Endothelial cell of umbilical vein (primary cell): Measurements from ENCODE around the gene STXBP5. TPM values are rescaled to one million over a fixed set of nuclear protein-coding genes. Genes with fewer than 3 reads are reported as not detected.

Experiments
- BruUV-seq: library from RNA; stranded (reverse); fragments of 400-500 nt; replicated peaks from 2 replicates; lab custom pipeline; 2021; lab: Mats Ljungman, UMichigan
- CTCF ChIA-PET: fragments of 300-600, 350-600 bp; sonication (Branson Sonifier 250); formaldehyde crosslinking; loops from one replicate; lab custom pipeline; 2021; ENCODE audit warnings: antibody characterized with exemption, inconsistent platforms; lab: Charles Lee
- POLR2A ChIA-PET: fragments of 300-600, 350-600 bp; sonication (Branson Sonifier 250); formaldehyde crosslinking; loops from one replicate; lab custom pipeline; 2021; ENCODE audit warnings: antibody characterized with exemption, inconsistent platforms; lab: Charles Lee
- DNase-seq: peaks from one replicate; pipeline ENCODE4 v3.0.0-alpha.2; 2011; ENCODE audit warnings: low read depth, low spot score
- FAIRE-seq: peaks from 2 replicates; lab custom pipeline; 2011; peaks lifted over from hg19 to GRCh38; lab: Jason Lieb, UNC
- H2AFZ ChIP-seq: 2 replicates; pipeline ENCODE4 v1.6.0; 2012; ENCODE audit warnings: low read depth, low read length, control low read depth, inconsistent platforms
- H3K27ac ChIP-seq: 2 replicates; pipeline ENCODE4 v1.5.1; 2011; ENCODE audit warnings: low read depth, mild to moderate bottlenecking, control low read depth, low read length, moderate library complexity; ENCODE audit not compliant: insufficient read depth
- H3K27me3 ChIP-seq, 2 experiments: 2 replicates each; pipeline versions ENCODE4 v1.6.0 to v1.6.1; 2011; ENCODE audit warnings: low read length in 2 of 2, mixed read lengths in 1 of 2; ENCODE audit not compliant: control insufficient read depth in 2 of 2, insufficient read depth in 2 of 2
- H3K36me3 ChIP-seq, 2 experiments: 2 replicates in 1 of 2; 3 replicates in 1 of 2; pipeline ENCODE4 v1.5.1; 2011; ENCODE audit warnings: low read length in 2 of 2, mild to moderate bottlenecking in 1 of 2, moderate library complexity in 1 of 2; ENCODE audit not compliant: control insufficient read depth in 2 of 2, insufficient read depth in 2 of 2; ENCODE audit errors: extremely low read depth in 1 of 2
- H3K4me1 ChIP-seq: 3 replicates; pipeline ENCODE4 v1.5.1; 2011; ENCODE audit warnings: mild to moderate bottlenecking, low read length; ENCODE audit not compliant: control insufficient read depth, insufficient read depth; ENCODE audit errors: extremely low read depth
- H3K4me2 ChIP-seq: 2 replicates; pipeline ENCODE4 v1.6.1; 2011; ENCODE audit warnings: low read length, control low read depth, mixed read lengths; ENCODE audit not compliant: insufficient read depth
- H3K4me3 ChIP-seq, 3 experiments: fragments of 200-600 bp in 1 of 3; sonication (generic), shearing (Covaris generic) in 1 of 3; replicated peaks in 1 of 3; 2 replicates each; pipeline ENCODE4 v1.5.1; 2011 to 2016; ENCODE audit warnings: control low read depth in 3 of 3, low read length in 3 of 3, mild to moderate bottlenecking in 2 of 3, inconsistent platforms in 1 of 3, low read depth in 1 of 3, moderate library complexity in 1 of 3; ENCODE audit not compliant: insufficient read depth in 1 of 3
- H3K79me2 ChIP-seq: 2 replicates; pipeline ENCODE4 v1.6.0; 2012; ENCODE audit warnings: low read length, inconsistent platforms; ENCODE audit not compliant: control insufficient read depth, insufficient read depth
- H3K9ac ChIP-seq: replicated peaks from 2 replicates; pipeline ENCODE3; 2011; ENCODE audit warnings: low read length, control low read depth; ENCODE audit not compliant: insufficient read depth; ENCODE audit errors: extremely low read depth
- H3K9me1 ChIP-seq: replicated peaks from 3 replicates; pipeline ENCODE4 v1.6.0; 2011; ENCODE audit warnings: mild to moderate bottlenecking, low read length; ENCODE audit not compliant: control insufficient read depth, insufficient read depth; ENCODE audit errors: extremely low read depth
- H3K9me3 ChIP-seq: replicated peaks from 2 replicates; pipeline ENCODE4 v1.5.1; 2012; ENCODE audit warnings: low read length, inconsistent platforms; ENCODE audit not compliant: control insufficient read depth, insufficient read depth
- H4K20me1 ChIP-seq: replicated peaks from 2 replicates; pipeline ENCODE3; 2011; ENCODE audit warnings: mild to moderate bottlenecking, low read length; ENCODE audit not compliant: control insufficient read depth, insufficient read depth; ENCODE audit errors: extremely low read depth
- EZH2 ChIP-seq: IDR thresholded peaks from 2 replicates; pipeline ENCODE4 v1.6.1; 2012; ENCODE audit warnings: borderline replicate concordance, low read depth, mild to moderate bottlenecking, moderate library complexity, low read length, inconsistent platforms; ENCODE audit not compliant: severe bottlenecking
- FOS ChIP-seq: IDR thresholded peaks from 2 replicates; pipeline ENCODE4 v1.6.1; 2011; ENCODE audit warnings: mild to moderate bottlenecking, low read length, moderate library complexity, borderline replicate concordance; ENCODE audit not compliant: insufficient read depth
- GATA2 ChIP-seq: IDR thresholded peaks from 2 replicates; pipeline ENCODE4 v1.7.0; 2011; ENCODE audit warnings: low read depth, mild to moderate bottlenecking, moderate library complexity, mixed read lengths, low read length; ENCODE audit not compliant: insufficient read length, insufficient read depth
- MYC ChIP-seq: IDR thresholded peaks from one replicate; pipeline ENCODE4 v1.6.1; 2011; ENCODE audit warnings: mild to moderate bottlenecking, low read depth, low read length
- POLR2A ChIP-seq: IDR thresholded peaks from 2 replicates; pipeline ENCODE4 v1.6.1; 2012; ENCODE audit warnings: low read depth, mild to moderate bottlenecking, control low read depth, low read length
- dilution Hi-C: fragments of 300-500 bp; cut with MboI; formaldehyde crosslinking; loops from one replicate; pipeline ENCODE4 v1.15.0; 2019; ENCODE audit warnings: low sequenced_read_pairs; ENCODE audit not compliant: extremely low pct_ligation_motif_present
- intact Hi-C: fragments of 100-400 bp; cut with micrococcal nuclease; formaldehyde crosslinking; loops from one replicate; pipeline ENCODE4 v1.10.0; 2022
- polyA plus RNA-seq, 4 experiments: library from polyadenylated mRNA; depleted of rRNA in 3 of 4; stranded (reverse) in 3 of 4; unstranded in 1 of 4; fragments of >200 nt; gene quantifications; 2 replicates each; pipeline versions ENCODE4 v1.2.1 to v1.2.3, GENCODE V29; 2011 to 2012; ENCODE audit warnings: missing spikeins in 1 of 4
- total RNA-seq: library from RNA; stranded (reverse); gene quantifications from 2 replicates; pipeline ENCODE4 v1.2.3, GENCODE V29; 2021
- TF ChIP-seq, protein P1 (sequence below), 2 donors: IDR thresholded peaks; 1 replicate in 1 of 2; 2 replicates in 1 of 2; pipeline ENCODE4 v1.5.1; 2011; ENCODE audit warnings: low read length in 2 of 2, mild to moderate bottlenecking in 2 of 2, moderate library complexity in 2 of 2, control low read depth in 1 of 2, inconsistent platforms in 1 of 2, low read depth in 1 of 2; ENCODE audit not compliant: insufficient read depth in 1 of 2; ENCODE audit errors: extremely low read depth in 1 of 2

Gene STXBP5
- total and polyA plus RNA-seq, 2 donors (not counting 3 experiments of a cell fraction or from before 2014, with no cell fraction given), result 7.1 to 21.8 TPM

DNA sequence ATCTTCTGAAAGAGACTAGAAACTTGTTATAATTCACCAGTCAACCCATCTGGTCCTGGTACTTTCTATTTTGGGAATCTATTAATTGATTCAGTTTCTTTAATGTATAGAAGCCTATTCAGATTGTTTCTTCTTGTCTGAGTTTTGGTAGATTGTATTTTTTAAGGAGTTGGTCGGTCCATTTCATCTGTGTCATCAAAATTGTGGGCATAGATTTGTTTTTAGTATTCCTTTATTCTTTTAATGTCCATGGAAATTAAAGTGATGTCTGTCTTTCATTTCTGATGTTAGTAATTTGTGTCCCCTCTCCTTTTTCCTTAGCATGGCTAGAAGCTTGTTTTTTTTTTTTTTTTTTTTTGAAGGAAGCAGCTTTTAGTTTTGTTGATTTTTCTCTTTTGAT is 15.2 kb downstream of the STXBP5 start:
- FAIRE-seq, result no peak
- TF ChIP-seq GATA2 (no peak), EZH2 (no peak)
- CTCF ChIA-PET, result interaction anchor here (1.2 to 1.4 kb wide), 2 partner anchors 14 to 362 kb away, joined by 3 to 5 read pairs; no protein-coding TSS in a partner anchor

DNA sequence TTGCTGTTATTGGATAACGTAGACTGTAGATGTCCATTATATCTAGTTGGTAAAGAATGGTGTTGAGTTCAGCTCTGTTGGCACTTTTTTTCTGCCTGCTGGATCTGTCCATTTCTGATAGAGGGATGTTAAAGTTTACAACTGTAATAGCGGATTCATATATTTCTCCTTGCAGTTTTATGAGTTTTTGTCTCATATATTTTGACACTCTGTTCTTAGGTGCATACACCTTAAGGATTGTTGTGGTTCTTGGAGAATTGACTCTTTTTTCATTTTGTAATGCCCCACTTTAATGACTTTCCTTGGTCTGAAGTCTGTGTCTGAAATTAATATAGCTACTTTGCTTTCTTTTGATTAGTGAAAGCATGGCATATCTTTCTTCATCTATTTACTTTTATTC is 16.1 kb downstream of the STXBP5 start:
- POLR2A ChIA-PET, result no interaction called here
- no peak for FAIRE-seq

More for the DNA sequence above, 15.2 kb downstream of the STXBP5 start:
- H3K36me3 ChIP-seq, result no peaks in the 10 kb centered on the region
- peaks cover 22% of the 10 kb centered on the region for H3K79me2 ChIP-seq
- BruUV-seq, result no TSS peak
- H3K9me1 ChIP-seq, result no peaks in the 10 kb centered on the region
- no peak overlapping the region for H3K9ac ChIP-seq
- POLR2A ChIA-PET, result no interaction called here
- no peak overlapping the region for H2AFZ ChIP-seq
- no peak overlapping the region for H3K27ac ChIP-seq
- H3K4me1 ChIP-seq, result no peaks in the 10 kb centered on the region
- no peak overlapping the region for H3K4me2 ChIP-seq
- H3K4me3 ChIP-seq, result no peak overlapping the region
- dilution Hi-C loops (no loop called here), intact Hi-C loops (no loop called here)
- no peak for DNase-seq
- H3K9me3 ChIP-seq, result no peaks in the 10 kb centered on the region
- H4K20me1 ChIP-seq, result no peaks in the 10 kb centered on the region
- no peaks in the 10 kb centered on the region for H3K27me3 ChIP-seq

More for the DNA sequence above, 16.1 kb downstream of the STXBP5 start:
- H3K27me3 ChIP-seq, result no peaks in the 10 kb centered on the region
- no peak overlapping the region for H2AFZ ChIP-seq
- no peak for DNase-seq
- H3K9me1 ChIP-seq, result no peaks in the 10 kb centered on the region
- TF ChIP-seq MYC, result no peak
- TF ChIP-seq FOS, result no peak
- TF ChIP-seq, protein P1, sequence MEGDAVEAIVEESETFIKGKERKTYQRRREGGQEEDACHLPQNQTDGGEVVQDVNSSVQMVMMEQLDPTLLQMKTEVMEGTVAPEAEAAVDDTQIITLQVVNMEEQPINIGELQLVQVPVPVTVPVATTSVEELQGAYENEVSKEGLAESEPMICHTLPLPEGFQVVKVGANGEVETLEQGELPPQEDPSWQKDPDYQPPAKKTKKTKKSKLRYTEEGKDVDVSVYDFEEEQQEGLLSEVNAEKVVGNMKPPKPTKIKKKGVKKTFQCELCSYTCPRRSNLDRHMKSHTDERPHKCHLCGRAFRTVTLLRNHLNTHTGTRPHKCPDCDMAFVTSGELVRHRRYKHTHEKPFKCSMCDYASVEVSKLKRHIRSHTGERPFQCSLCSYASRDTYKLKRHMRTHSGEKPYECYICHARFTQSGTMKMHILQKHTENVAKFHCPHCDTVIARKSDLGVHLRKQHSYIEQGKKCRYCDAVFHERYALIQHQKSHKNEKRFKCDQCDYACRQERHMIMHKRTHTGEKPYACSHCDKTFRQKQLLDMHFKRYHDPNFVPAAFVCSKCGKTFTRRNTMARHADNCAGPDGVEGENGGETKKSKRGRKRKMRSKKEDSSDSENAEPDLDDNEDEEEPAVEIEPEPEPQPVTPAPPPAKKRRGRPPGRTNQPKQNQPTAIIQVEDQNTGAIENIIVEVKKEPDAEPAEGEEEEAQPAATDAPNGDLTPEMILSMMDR (IDR thresholded peaks at IDR 0.05; ENCODE audit: extremely low read depth in 1 of 2, insufficient read depth in 1 of 2, low read depth in 1 of 2, low read length in 2 of 2), result no peak
- no peak for TF ChIP-seq POLR2A
- no peak overlapping the region for H3K4me3 ChIP-seq
- intact Hi-C loops, result loop anchor here (2.0 kb wide), 1 partner anchor 16 kb away; the partner anchor contains the start of gene STXBP5
- no peaks in the 10 kb centered on the region for H3K36me3 ChIP-seq
- peaks cover 17% of the 10 kb centered on the region for H3K79me2 ChIP-seq
- no peaks in the 10 kb centered on the region for H3K9me3 ChIP-seq
- H3K4me1 ChIP-seq, result no peaks in the 10 kb centered on the region
- CTCF ChIA-PET, result interaction anchor here (1.2 to 1.4 kb wide), 2 partner anchors 13 to 318 kb away, joined by 4 to 5 read pairs; no protein-coding TSS in a partner anchor
- BruUV-seq, result no TSS peak
- H3K9ac ChIP-seq, result no peak overlapping the region
- dilution Hi-C loops, result no loop called here
- no peak overlapping the region for H3K27ac ChIP-seq
- no peak overlapping the region for H3K4me2 ChIP-seq
- no peaks in the 10 kb centered on the region for H4K20me1 ChIP-seq
